ENCODE results near the gene NR2C2.
"Not testable (repeated sequence)": the region's sequence is repeated elsewhere in the genome, so short reads cannot be mapped to it uniquely, and the experiment has no call there.

NR2C2 gene

GRCh38 chr3:14959359-14959943, 12.1 kb downstream of the NR2C2 start:
- no peak for DNase-seq (ENCODE audit: low read depth)

GRCh38 chr3:14962762-14963161, 15.4 kb downstream of the NR2C2 start:
- peak; percentile 55 for DNase-seq (ENCODE audit: low read depth)

- DNase-seq (ENCODE audit: low read depth), result no peak
These were observed 19.9 kb downstream of the NR2C2 start for GRCh38 chr3:14967285-14967684.

- no peak for DNase-seq (ENCODE audit: low read depth)
These were observed 22.3 kb downstream of the NR2C2 start for GRCh38 chr3:14969671-14970070.

- DNase-seq (ENCODE audit: low read depth), result no peak
These were observed 28.9 kb downstream of the NR2C2 start for GRCh38 chr3:14976317-14976716.

GRCh38 chr3:14980689-14981088, 33.3 kb downstream of the NR2C2 start:
- no peak for DNase-seq (ENCODE audit: low read depth)

GRCh38 chr3:14984581-14985113, 37.3 kb downstream of the NR2C2 start:
- no peak for DNase-seq (ENCODE audit: low read depth)

- no peak for DNase-seq (ENCODE audit: low read depth)
These were observed 41.6 kb downstream of the NR2C2 start for GRCh38 chr3:14988988-14989394.

- DNase-seq (ENCODE audit: low read depth), result no peak
These were observed 42.8 kb downstream of the NR2C2 start for GRCh38 chr3:14989943-14990779.

- no peak for DNase-seq (ENCODE audit: low read depth)
These were observed 43.4 kb downstream of the NR2C2 start for GRCh38 chr3:14990780-14991148.

GRCh38 chr3:14991151-14991742, 43.9 kb downstream of the NR2C2 start:
- DNase-seq (ENCODE audit: low read depth), result no peak

- DNase-seq (ENCODE audit: low read depth), result no peak
These were observed 44.6 kb downstream of the NR2C2 start for GRCh38 chr3:14991818-14992612.

GRCh38 chr3:14997941-14998340, 50.6 kb downstream of the NR2C2 start:
- DNase-seq (ENCODE audit: low read depth), result no peak

GRCh38 chr3:14999182-14999581, 51.8 kb downstream of the NR2C2 start:
- DNase-seq (ENCODE audit: low read depth), result not testable (repeated sequence)

- peak; percentile 3 for DNase-seq (ENCODE audit: low read depth)
These were observed 60.3 kb downstream of the NR2C2 start for GRCh38 chr3:15007681-15008141.

GRCh38 chr3:15009167-15009566, 61.8 kb downstream of the NR2C2 start:
- DNase-seq (ENCODE audit: low read depth), result no peak

- DNase-seq (ENCODE audit: low read depth), result no peak
These were observed 63.3 kb downstream of the NR2C2 start for GRCh38 chr3:15010664-15011063.

GRCh38 chr3:15011174-15011573, 63.8 kb downstream of the NR2C2 start:
- DNase-seq (ENCODE audit: low read depth), result no peak

GRCh38 chr3:15014606-15015328, 67.4 kb downstream of the NR2C2 start:
- no peak for DNase-seq (ENCODE audit: low read depth)

- no peak for DNase-seq (ENCODE audit: low read depth)
These were observed 68.1 kb downstream of the NR2C2 start for GRCh38 chr3:15015456-15015855.

GRCh38 chr3:15017191-15017590, 69.8 kb downstream of the NR2C2 start:
- DNase-seq (ENCODE audit: low read depth), result no peak

Measured in HS-5 (cell line).